ENCODE results near the gene GPLD1. TPM values are rescaled to one million over a fixed set of nuclear protein-coding genes. Genes with fewer than 3 reads are reported as not detected.
"Not testable (repeated sequence)": the region's sequence is repeated elsewhere in the genome, so short reads cannot be mapped to it uniquely, and the experiment has no call there.

Gene GPLD1
- total RNA-seq, 4 donors from 2014 or later = 0.27 to 1.9 (median 0.64) TPM

DNA sequence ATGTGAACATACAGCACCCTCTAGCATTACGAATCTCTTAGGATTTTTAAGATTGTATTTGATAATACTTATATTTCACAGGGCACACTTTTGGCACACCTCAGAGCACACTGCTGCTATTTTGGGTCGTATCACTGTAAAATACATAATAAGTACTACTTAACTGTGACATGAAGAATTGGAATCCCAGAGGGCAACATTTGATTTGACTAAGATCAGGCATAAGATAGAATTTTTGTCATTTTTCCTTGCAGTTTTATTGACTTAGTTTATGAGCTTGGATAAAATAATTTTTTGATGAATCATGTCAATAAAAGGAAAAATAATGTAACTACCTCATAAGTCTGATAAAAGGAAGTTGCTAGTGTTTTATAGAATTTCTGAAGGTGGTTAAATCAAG is 64.3 kb downstream of the GPLD1 start:
- peaks cover under 1 to 73% (median 13%) of the 10 kb centered on the region in 3 donors for H3K36me3 ChIP-seq
- no peak for DNase-seq
- H3K27me3 ChIP-seq = no peaks in the 10 kb centered on the region
- no peaks in the 10 kb centered on the region for H3K4me1 ChIP-seq
- no peak overlapping the region for H3K4me3 ChIP-seq
- 68 to 90% methylated on average over 2 of the region's 2 CpGs for WGBS, 2 donors
- no peak overlapping the region for H3K27ac ChIP-seq
- no peaks in the 10 kb centered on the region for H3K9me3 ChIP-seq
- intact Hi-C loops (cut with DNase I) = no loop called here
- TF ChIP-seq POLR2A (IDR thresholded peaks at IDR 0.05) = no peak
- TF ChIP-seq, protein P1, sequence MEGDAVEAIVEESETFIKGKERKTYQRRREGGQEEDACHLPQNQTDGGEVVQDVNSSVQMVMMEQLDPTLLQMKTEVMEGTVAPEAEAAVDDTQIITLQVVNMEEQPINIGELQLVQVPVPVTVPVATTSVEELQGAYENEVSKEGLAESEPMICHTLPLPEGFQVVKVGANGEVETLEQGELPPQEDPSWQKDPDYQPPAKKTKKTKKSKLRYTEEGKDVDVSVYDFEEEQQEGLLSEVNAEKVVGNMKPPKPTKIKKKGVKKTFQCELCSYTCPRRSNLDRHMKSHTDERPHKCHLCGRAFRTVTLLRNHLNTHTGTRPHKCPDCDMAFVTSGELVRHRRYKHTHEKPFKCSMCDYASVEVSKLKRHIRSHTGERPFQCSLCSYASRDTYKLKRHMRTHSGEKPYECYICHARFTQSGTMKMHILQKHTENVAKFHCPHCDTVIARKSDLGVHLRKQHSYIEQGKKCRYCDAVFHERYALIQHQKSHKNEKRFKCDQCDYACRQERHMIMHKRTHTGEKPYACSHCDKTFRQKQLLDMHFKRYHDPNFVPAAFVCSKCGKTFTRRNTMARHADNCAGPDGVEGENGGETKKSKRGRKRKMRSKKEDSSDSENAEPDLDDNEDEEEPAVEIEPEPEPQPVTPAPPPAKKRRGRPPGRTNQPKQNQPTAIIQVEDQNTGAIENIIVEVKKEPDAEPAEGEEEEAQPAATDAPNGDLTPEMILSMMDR (IDR thresholded peaks at IDR 0.05) = no peak

GRCh38 chr6:24419526-24419925 is 69.9 kb downstream of the GPLD1 start:
- Histone ChIP-seq H3K4me3 (no peak overlapping the region), H3K4me1 (no peaks in the 10 kb centered on the region), H3K36me3 (peaks cover 9 to 100% (median 49%) of the 10 kb centered on the region in 3 donors), H3K9me3 (no peaks in the 10 kb centered on the region), H3K27ac (no peak overlapping the region), H3K27me3 (no peaks in the 10 kb centered on the region)
- no peak for DNase-seq
- intact Hi-C loops (cut with DNase I) = no loop called here
- no peak for TF ChIP-seq POLR2A (IDR thresholded peaks at IDR 0.05)
- TF ChIP-seq, protein P1 (IDR thresholded peaks at IDR 0.05) = no peak

DNA sequence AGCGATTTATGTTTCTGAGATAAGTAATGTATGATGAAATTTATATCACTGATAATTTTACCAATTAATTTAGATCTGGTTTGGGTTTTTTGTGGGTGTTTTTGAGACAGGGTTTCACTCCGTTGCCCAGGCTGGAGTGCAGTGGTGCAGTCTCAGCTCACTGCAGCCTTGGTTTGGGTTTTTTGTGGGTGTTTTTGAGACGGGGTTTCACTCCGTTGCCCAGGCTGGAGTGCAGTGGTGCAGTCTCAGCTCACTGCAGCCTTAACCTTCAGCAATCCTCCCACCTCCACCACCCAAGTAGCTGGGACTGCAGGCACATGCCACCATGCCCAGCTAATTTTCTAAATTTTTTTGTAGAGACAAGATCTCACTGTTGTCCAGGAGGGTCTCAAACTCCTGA is 73.6 kb downstream of the GPLD1 start:
- Histone ChIP-seq H3K4me3 (no peak overlapping the region), H3K36me3 (peaks cover 9 to 98% (median 47%) of the 10 kb centered on the region in 3 donors), H3K27me3 (no peaks in the 10 kb centered on the region), H3K27ac (no peak overlapping the region), H3K4me1 (no peaks in the 10 kb centered on the region), H3K9me3 (no peaks in the 10 kb centered on the region)
- 84 to 91% methylated on average over 2 to 4 of the region's 4 CpGs for WGBS, 2 donors
- TF ChIP-seq, protein P1 (IDR thresholded peaks at IDR 0.05) = no peak
- TF ChIP-seq POLR2A (IDR thresholded peaks at IDR 0.05) = no peak
- intact Hi-C loops (cut with DNase I) = no loop called here
- DNase-seq = no peak

GRCh38 chr6:24414531-24414930 is 74.8 kb downstream of the GPLD1 start:
- H3K4me1 ChIP-seq; H3K27ac ChIP-seq; H3K9me3 ChIP-seq; DNase-seq; H3K27me3 ChIP-seq; H3K4me3 ChIP-seq; intact Hi-C loops (cut with DNase I): not testable (repeated sequence)
- H3K36me3 ChIP-seq = peaks cover 3 to 98% (median 44%) of the 10 kb centered on the region in 3 donors
- 94 to 100% methylated on average over 1 to 9 of the region's 15 CpGs for WGBS, 2 donors

DNA sequence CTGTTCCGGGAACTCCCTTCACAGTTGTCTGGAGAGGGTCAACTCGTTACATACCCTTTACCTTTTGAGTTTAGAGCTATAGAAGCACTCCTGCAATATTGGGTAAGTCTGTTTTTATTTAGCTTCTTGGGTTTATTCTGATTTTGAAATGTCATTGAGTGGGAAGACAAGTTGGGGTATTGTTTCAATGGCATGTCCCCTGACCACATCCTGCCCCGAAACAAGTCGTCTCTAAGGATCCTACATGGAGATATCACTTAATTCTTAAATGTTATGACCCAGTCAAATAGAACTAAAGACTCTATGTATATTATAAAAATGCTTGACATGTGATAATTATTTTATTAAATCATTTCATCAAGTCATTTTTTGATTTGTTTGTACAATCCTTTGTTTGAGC is 77.1 kb downstream of the GPLD1 start:
- H3K36me3 ChIP-seq = peaks cover 0 to 98% (median 33%) of the 10 kb centered on the region in 3 donors

More for the DNA sequence above, 77.1 kb downstream of the GPLD1 start:
- intact Hi-C loops (cut with DNase I) = no loop called here
- TF ChIP-seq, protein P1 (IDR thresholded peaks at IDR 0.05) = no peak
- Histone ChIP-seq H3K4me3 (no peak overlapping the region), H3K9me3 (no peaks in the 10 kb centered on the region), H3K27ac (no peak overlapping the region), H3K4me1 (no peaks in the 10 kb centered on the region), H3K27me3 (no peaks in the 10 kb centered on the region)
- WGBS, 2 donors = 88 to 93% methylated on average over 4 of the region's 4 CpGs
- no peak for DNase-seq
